Neural cell (in vitro differentiated cells): ENCODE measurements around the gene SPAG8. TPM values are rescaled to one million over a fixed set of nuclear protein-coding genes. Genes with fewer than 3 reads are reported as not detected.

Experiments
- H2AFZ ChIP-seq: fragments of 200-600, 300-800 bp; sonication (generic), shearing (Covaris generic); 2 replicates; pipeline ENCODE4 v1.6.0; 2014; ENCODE audit warnings: low read depth, mild to moderate bottlenecking, antibody characterized with exemption, low read length, moderate library complexity
- H3F3A ChIP-seq: fragments of 200-600 bp; shearing (Covaris generic); 2 replicates; pipeline ENCODE4 v1.6.1; 2016; ENCODE audit warnings: mild to moderate bottlenecking, moderate library complexity, mixed read lengths, antibody characterized with exemption, low read length; ENCODE audit not compliant: insufficient read depth, poor library complexity, severe bottlenecking
- H3K27ac ChIP-seq: fragments of 200-600, 300-800 bp; sonication (generic), shearing (Covaris generic); 2 replicates; pipeline ENCODE4 v1.5.1; 2014; ENCODE audit warnings: mild to moderate bottlenecking, low read length, moderate library complexity
- H3K27me3 ChIP-seq: fragments of 300-800, 200-600 bp; sonication (generic), shearing (Covaris generic); 2 replicates; pipeline ENCODE4 v1.6.0; 2014; ENCODE audit warnings: mild to moderate bottlenecking, low read depth, low read length, moderate library complexity; ENCODE audit not compliant: insufficient read depth
- H3K36me3 ChIP-seq: fragments of 300-800, 200-600 bp; sonication (generic), shearing (Covaris generic); 2 replicates; pipeline ENCODE4 v1.5.1; 2014; ENCODE audit warnings: mild to moderate bottlenecking, antibody characterized with exemption, low read length, moderate library complexity; ENCODE audit not compliant: insufficient read depth
- H3K4me2 ChIP-seq: fragments of 300-800, 200-600 bp; sonication (generic), shearing (Covaris generic); 2 replicates; pipeline ENCODE4 v1.6.0; 2014; ENCODE audit warnings: mild to moderate bottlenecking, low read length
- H3K4me3 ChIP-seq: fragments of 300-800, 200-600 bp; sonication (generic), shearing (Covaris generic); 2 replicates; pipeline ENCODE4 v1.5.1; 2014; ENCODE audit warnings: mild to moderate bottlenecking, low read length, moderate library complexity
- H3K79me2 ChIP-seq: fragments of 200-600 bp; shearing (Covaris generic); replicated peaks from 2 replicates; pipeline ENCODE4 v1.6.0; 2014; ENCODE audit warnings: mild to moderate bottlenecking, low read length, moderate library complexity; ENCODE audit not compliant: insufficient read depth
- H3K9ac ChIP-seq: fragments of 300-800, 200-600 bp; sonication (generic), shearing (Covaris generic); 2 replicates; pipeline ENCODE4 v1.6.1; 2016; ENCODE audit warnings: mild to moderate bottlenecking, low read length, mixed read lengths
- H3K9me2 ChIP-seq: fragments of 200-600 bp; shearing (Covaris generic); 2 replicates; pipeline ENCODE4 v1.6.1; 2016; ENCODE audit warnings: mild to moderate bottlenecking, low read length, mixed read lengths; ENCODE audit not compliant: insufficient read depth
- H3K9me3 ChIP-seq: fragments of 200-600, 300-800 bp; sonication (generic), shearing (Covaris generic); 2 replicates; pipeline ENCODE4 v1.6.1; 2016; ENCODE audit warnings: mild to moderate bottlenecking, mixed run types, low read length, moderate library complexity, mixed read lengths
- H4K20me1 ChIP-seq: fragments of 200-600 bp; shearing (Covaris generic); 2 replicates; pipeline ENCODE4 v1.6.1; 2016; ENCODE audit warnings: mild to moderate bottlenecking, mixed run types; ENCODE audit not compliant: insufficient read depth
- EP300 ChIP-seq: fragments of 450-650 bp; conservative IDR thresholded peaks from 2 replicates; pipeline ENCODE4 v1.6.1; 2014; ENCODE audit warnings: antibody characterized with exemption, mild to moderate bottlenecking, moderate library complexity; ENCODE audit not compliant: poor library complexity, severe bottlenecking
- EZH2 ChIP-seq: fragments of 200-600, 300-800 bp; shearing (Covaris generic), sonication (generic); IDR thresholded peaks from 2 replicates; pipeline ENCODE4 v1.6.1; 2014; ENCODE audit warnings: antibody characterized with exemption, low read length, borderline replicate concordance, mild to moderate bottlenecking; ENCODE audit not compliant: insufficient read depth, poor library complexity, severe bottlenecking
- MXI1 ChIP-seq: fragments of 450-650 bp; conservative IDR thresholded peaks from 2 replicates; pipeline ENCODE4 v1.6.1; 2014; ENCODE audit warnings: antibody characterized with exemption, mild to moderate bottlenecking; ENCODE audit not compliant: poor library complexity, severe bottlenecking
- POLR2AphosphoS5 ChIP-seq: IDR thresholded peaks from 2 replicates; pipeline ENCODE4 v1.6.1; 2012
- RAD21 ChIP-seq: fragments of 450-650 bp; conservative IDR thresholded peaks from 2 replicates; pipeline ENCODE4 v1.6.1; 2014; ENCODE audit warnings: antibody characterized with exemption, mild to moderate bottlenecking, moderate library complexity
- SMC3 ChIP-seq: fragments of 450-650 bp; conservative IDR thresholded peaks from 2 replicates; pipeline ENCODE4 v1.6.1; 2014; ENCODE audit warnings: antibody characterized with exemption, mild to moderate bottlenecking, moderate library complexity; ENCODE audit not compliant: poor library complexity
- TAF1 ChIP-seq: IDR thresholded peaks from 2 replicates; pipeline ENCODE4 v1.6.1; 2012; ENCODE audit warnings: low read depth
- polyA plus RNA-seq: library from polyadenylated mRNA; depleted of rRNA; stranded (reverse); fragments of >200 nt; gene quantifications from 2 replicates; pipeline ENCODE4 v1.2.3, GENCODE V29; 2014
- TF ChIP-seq, protein P1 (sequence below): fragments of 450-650 bp; IDR thresholded peaks from 2 replicates; pipeline ENCODE4 v1.5.1; 2014; ENCODE audit warnings: antibody characterized with exemption, mild to moderate bottlenecking, moderate library complexity; ENCODE audit not compliant: poor library complexity, severe bottlenecking
- TF ChIP-seq, protein P2 (sequence below): IDR thresholded peaks from 2 replicates; pipeline ENCODE4 v1.6.1; 2012; ENCODE audit warnings: borderline replicate concordance

Gene SPAG8
- polyA plus RNA-seq, 1 donor from 2014 or later, result 2.9 TPM

DNA sequence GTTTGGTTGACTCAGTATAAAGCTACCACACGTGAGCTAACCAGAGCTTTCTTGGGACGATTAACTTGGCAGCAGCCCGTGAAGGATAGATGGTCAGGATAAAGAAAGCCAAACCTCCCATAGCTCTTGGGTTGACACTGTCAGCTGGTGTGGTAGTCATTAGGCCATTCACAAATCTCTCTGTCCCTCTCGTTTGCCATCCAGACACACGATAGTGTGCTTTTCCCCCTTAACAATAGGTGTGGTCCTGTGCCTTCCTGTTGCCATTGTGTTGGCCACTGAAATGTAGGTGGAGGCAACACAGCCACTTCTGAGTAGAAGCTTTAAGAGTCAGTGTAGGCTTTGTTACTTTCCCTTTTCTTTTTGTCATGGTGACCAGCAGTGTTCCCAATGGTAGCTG lies 46.4 kb upstream of the SPAG8 start:
- no peaks in the 10 kb centered on the region for H3F3A ChIP-seq
- H4K20me1 ChIP-seq, result no peaks in the 10 kb centered on the region
- H3K27ac ChIP-seq, result no peak overlapping the region
- TF ChIP-seq EZH2, result no peak
- TF ChIP-seq MXI1, result no peak
- TF ChIP-seq, protein P1, sequence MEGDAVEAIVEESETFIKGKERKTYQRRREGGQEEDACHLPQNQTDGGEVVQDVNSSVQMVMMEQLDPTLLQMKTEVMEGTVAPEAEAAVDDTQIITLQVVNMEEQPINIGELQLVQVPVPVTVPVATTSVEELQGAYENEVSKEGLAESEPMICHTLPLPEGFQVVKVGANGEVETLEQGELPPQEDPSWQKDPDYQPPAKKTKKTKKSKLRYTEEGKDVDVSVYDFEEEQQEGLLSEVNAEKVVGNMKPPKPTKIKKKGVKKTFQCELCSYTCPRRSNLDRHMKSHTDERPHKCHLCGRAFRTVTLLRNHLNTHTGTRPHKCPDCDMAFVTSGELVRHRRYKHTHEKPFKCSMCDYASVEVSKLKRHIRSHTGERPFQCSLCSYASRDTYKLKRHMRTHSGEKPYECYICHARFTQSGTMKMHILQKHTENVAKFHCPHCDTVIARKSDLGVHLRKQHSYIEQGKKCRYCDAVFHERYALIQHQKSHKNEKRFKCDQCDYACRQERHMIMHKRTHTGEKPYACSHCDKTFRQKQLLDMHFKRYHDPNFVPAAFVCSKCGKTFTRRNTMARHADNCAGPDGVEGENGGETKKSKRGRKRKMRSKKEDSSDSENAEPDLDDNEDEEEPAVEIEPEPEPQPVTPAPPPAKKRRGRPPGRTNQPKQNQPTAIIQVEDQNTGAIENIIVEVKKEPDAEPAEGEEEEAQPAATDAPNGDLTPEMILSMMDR, result no peak
- no peak for TF ChIP-seq SMC3
- TF ChIP-seq POLR2AphosphoS5, result no peak
- TF ChIP-seq, protein P2, sequence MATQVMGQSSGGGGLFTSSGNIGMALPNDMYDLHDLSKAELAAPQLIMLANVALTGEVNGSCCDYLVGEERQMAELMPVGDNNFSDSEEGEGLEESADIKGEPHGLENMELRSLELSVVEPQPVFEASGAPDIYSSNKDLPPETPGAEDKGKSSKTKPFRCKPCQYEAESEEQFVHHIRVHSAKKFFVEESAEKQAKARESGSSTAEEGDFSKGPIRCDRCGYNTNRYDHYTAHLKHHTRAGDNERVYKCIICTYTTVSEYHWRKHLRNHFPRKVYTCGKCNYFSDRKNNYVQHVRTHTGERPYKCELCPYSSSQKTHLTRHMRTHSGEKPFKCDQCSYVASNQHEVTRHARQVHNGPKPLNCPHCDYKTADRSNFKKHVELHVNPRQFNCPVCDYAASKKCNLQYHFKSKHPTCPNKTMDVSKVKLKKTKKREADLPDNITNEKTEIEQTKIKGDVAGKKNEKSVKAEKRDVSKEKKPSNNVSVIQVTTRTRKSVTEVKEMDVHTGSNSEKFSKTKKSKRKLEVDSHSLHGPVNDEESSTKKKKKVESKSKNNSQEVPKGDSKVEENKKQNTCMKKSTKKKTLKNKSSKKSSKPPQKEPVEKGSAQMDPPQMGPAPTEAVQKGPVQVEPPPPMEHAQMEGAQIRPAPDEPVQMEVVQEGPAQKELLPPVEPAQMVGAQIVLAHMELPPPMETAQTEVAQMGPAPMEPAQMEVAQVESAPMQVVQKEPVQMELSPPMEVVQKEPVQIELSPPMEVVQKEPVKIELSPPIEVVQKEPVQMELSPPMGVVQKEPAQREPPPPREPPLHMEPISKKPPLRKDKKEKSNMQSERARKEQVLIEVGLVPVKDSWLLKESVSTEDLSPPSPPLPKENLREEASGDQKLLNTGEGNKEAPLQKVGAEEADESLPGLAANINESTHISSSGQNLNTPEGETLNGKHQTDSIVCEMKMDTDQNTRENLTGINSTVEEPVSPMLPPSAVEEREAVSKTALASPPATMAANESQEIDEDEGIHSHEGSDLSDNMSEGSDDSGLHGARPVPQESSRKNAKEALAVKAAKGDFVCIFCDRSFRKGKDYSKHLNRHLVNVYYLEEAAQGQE, result no peak
- no peak for TF ChIP-seq EP300
- TF ChIP-seq RAD21, result no peak
- no peak for TF ChIP-seq TAF1
- H3K36me3 ChIP-seq, result no peaks in the 10 kb centered on the region
- H3K79me2 ChIP-seq, result no peaks in the 10 kb centered on the region
- H3K27me3 ChIP-seq, result no peaks in the 10 kb centered on the region
- no peak overlapping the region for H2AFZ ChIP-seq
- no peak overlapping the region for H3K4me3 ChIP-seq
- H3K9me3 ChIP-seq, result no peaks in the 10 kb centered on the region
- no peak overlapping the region for H3K9ac ChIP-seq
- H3K9me2 ChIP-seq, result no peaks in the 10 kb centered on the region
- no peak overlapping the region for H3K4me2 ChIP-seq

- Histone ChIP-seq H3K79me2 (no peaks in the 10 kb centered on the region), H3K27ac (no peak overlapping the region), H3K9ac (no peak overlapping the region), H3K4me3 (no peak overlapping the region), H3F3A (no peaks in the 10 kb centered on the region), H4K20me1 (no peaks in the 10 kb centered on the region), H3K36me3 (no peaks in the 10 kb centered on the region), H2AFZ (no peak overlapping the region), H3K9me3 (no peaks in the 10 kb centered on the region), H3K4me2 (no peak overlapping the region), H3K9me2 (no peaks in the 10 kb centered on the region), H3K27me3 (no peaks in the 10 kb centered on the region)
- TF ChIP-seq EZH2, result no peak
- TF ChIP-seq POLR2AphosphoS5, result no peak
- no peak for TF ChIP-seq EP300
- TF ChIP-seq, protein P1, result no peak
- no peak for TF ChIP-seq TAF1
- no peak for TF ChIP-seq SMC3
- no peak for TF ChIP-seq RAD21
- no peak for TF ChIP-seq MXI1
- TF ChIP-seq, protein P2, result no peak
These were observed 44.8 kb upstream of the SPAG8 start for GRCh38 chr9:35856882-35857281.
